ENCODE results near the gene STYK1.

Gene STYK1

GRCh38 chr12:10700581-10700980 lies 26.7 kb upstream of the STYK1 start:
- Histone ChIP-seq H4K20me1 (ENCODE audit: insufficient read depth, low read length) (peaks cover 3% of the 10 kb centered on the region; the same call in 1 of the 2 replicates), H3K4me1 (ENCODE audit: insufficient read depth, low read length) (no peaks in the 10 kb centered on the region), H3K4me3 (ENCODE audit: low read depth in 1 of 2, low read length in 2 of 2) (no peak overlapping the region), H2AFZ (ENCODE audit: low read depth, low read length) (no peak overlapping the region), H3K27ac (ENCODE audit: low read length) (no peak overlapping the region), H3K27me3 (ENCODE audit: insufficient read depth, low read length, poor library complexity) (no peaks in the 10 kb centered on the region), H3K9ac (ENCODE audit: low read depth, low read length) (no peak overlapping the region), H3K4me2 (ENCODE audit: insufficient read depth, low read length) (no peak overlapping the region), H3K9me3 (ENCODE audit: insufficient read depth, low read length, severe bottlenecking) (no peaks in the 10 kb centered on the region), H3K36me3 (ENCODE audit: insufficient read depth, low read length) (peaks cover 75% of the 10 kb centered on the region), H3K79me2 (ENCODE audit: insufficient read depth, low read length) (no peaks in the 10 kb centered on the region)
- no peak for DNase-seq
- no peak for ATAC-seq (ENCODE audit: insufficient read depth, low read depth)
- TF ChIP-seq EZH2 (IDR thresholded peaks at IDR 0.05; ENCODE audit: borderline replicate concordance, low read depth, low read length, severe bottlenecking): no peak
- no peak for TF ChIP-seq CTCF (IDR thresholded peaks at IDR 0.05; ENCODE audit: borderline replicate concordance, extremely low read depth, low read length, poor library complexity, severe bottlenecking)

DNA sequence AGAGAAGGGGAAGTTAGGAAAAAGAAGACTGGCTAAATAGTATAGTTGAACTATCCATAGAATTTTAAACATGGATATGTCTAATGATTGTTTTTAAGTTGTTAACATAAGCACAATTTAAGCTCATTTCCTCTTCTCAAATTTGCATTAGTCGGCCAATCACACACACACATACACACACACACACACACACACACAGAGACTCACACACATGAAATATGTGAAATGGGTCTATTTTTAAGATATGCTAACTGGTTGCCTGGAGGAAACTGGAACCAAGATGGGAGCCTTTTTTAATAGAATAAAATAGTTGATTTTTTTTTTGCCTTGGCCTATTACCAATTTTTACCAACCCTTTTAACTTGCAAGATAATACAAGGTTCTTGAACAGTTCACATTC lies 24.0 kb upstream of the STYK1 start:
- H3K27me3 ChIP-seq (ENCODE audit: insufficient read depth, low read length, poor library complexity): no peaks in the 10 kb centered on the region
- peaks cover 52% of the 10 kb centered on the region for H3K36me3 ChIP-seq (ENCODE audit: insufficient read depth, low read length)
- no peak overlapping the region for H2AFZ ChIP-seq (ENCODE audit: low read depth, low read length)
- H3K79me2 ChIP-seq (ENCODE audit: insufficient read depth, low read length): no peaks in the 10 kb centered on the region
- TF ChIP-seq EZH2 (IDR thresholded peaks at IDR 0.05; ENCODE audit: borderline replicate concordance, low read depth, low read length, severe bottlenecking): no peak
- TF ChIP-seq CTCF (IDR thresholded peaks at IDR 0.05; ENCODE audit: borderline replicate concordance, extremely low read depth, low read length, poor library complexity, severe bottlenecking): no peak
- 0 out of 2 replicates have a peak, but pooled peaks cover 3% of the 10 kb centered on the region for H4K20me1 ChIP-seq (ENCODE audit: insufficient read depth, low read length)
- no peaks in the 10 kb centered on the region for H3K4me1 ChIP-seq (ENCODE audit: insufficient read depth, low read length)
- H3K4me2 ChIP-seq (ENCODE audit: insufficient read depth, low read length): no peak overlapping the region
- no peak overlapping the region for H3K27ac ChIP-seq (ENCODE audit: low read length)
- ATAC-seq (ENCODE audit: insufficient read depth, low read depth): no peak
- H3K4me3 ChIP-seq (ENCODE audit: low read depth in 1 of 2, low read length in 2 of 2): no peak overlapping the region
- DNase-seq: no peak
- no peaks in the 10 kb centered on the region for H3K9me3 ChIP-seq (ENCODE audit: insufficient read depth, low read length, severe bottlenecking)
- no peak overlapping the region for H3K9ac ChIP-seq (ENCODE audit: low read depth, low read length)

GRCh38 chr12:10697156-10697555 lies 23.3 kb upstream of the STYK1 start:
- Histone ChIP-seq H3K27me3 (ENCODE audit: insufficient read depth, low read length, poor library complexity) (no peaks in the 10 kb centered on the region), H3K79me2 (ENCODE audit: insufficient read depth, low read length) (no peaks in the 10 kb centered on the region), H3K4me1 (ENCODE audit: insufficient read depth, low read length) (no peaks in the 10 kb centered on the region), H3K9me3 (ENCODE audit: insufficient read depth, low read length, severe bottlenecking) (no peaks in the 10 kb centered on the region), H2AFZ (ENCODE audit: low read depth, low read length) (no peak overlapping the region), H3K4me2 (ENCODE audit: insufficient read depth, low read length) (no peak overlapping the region), H3K36me3 (ENCODE audit: insufficient read depth, low read length) (peaks cover 46% of the 10 kb centered on the region), H3K9ac (ENCODE audit: low read depth, low read length) (no peak overlapping the region), H3K27ac (ENCODE audit: low read length) (no peak overlapping the region), H4K20me1 (ENCODE audit: insufficient read depth, low read length) (0 out of 2 replicates have a peak, but pooled peaks cover 3% of the 10 kb centered on the region), H3K4me3 (ENCODE audit: low read depth in 1 of 2, low read length in 2 of 2) (no peak overlapping the region)
- DNase-seq (no peak), ATAC-seq (ENCODE audit: insufficient read depth, low read depth) (no peak)
- TF ChIP-seq EZH2 (IDR thresholded peaks at IDR 0.05; ENCODE audit: borderline replicate concordance, low read depth, low read length, severe bottlenecking): no peak
- TF ChIP-seq CTCF (IDR thresholded peaks at IDR 0.05; ENCODE audit: borderline replicate concordance, extremely low read depth, low read length, poor library complexity, severe bottlenecking): no peak

GRCh38 chr12:10690906-10691305 lies 17.1 kb upstream of the STYK1 start:
- H3K9me3 ChIP-seq (ENCODE audit: insufficient read depth, low read length, severe bottlenecking): no peaks in the 10 kb centered on the region
- ATAC-seq (ENCODE audit: insufficient read depth, low read depth) (no peak), DNase-seq (no peak)
- H3K9ac ChIP-seq (ENCODE audit: low read depth, low read length): no peak overlapping the region
- no peak overlapping the region for H3K4me3 ChIP-seq (ENCODE audit: low read depth in 1 of 2, low read length in 2 of 2)
- no peak overlapping the region for H2AFZ ChIP-seq (ENCODE audit: low read depth, low read length)
- no peaks in the 10 kb centered on the region for H3K4me1 ChIP-seq (ENCODE audit: insufficient read depth, low read length)
- H3K4me2 ChIP-seq (ENCODE audit: insufficient read depth, low read length): no peak overlapping the region
- no peaks in the 10 kb centered on the region for H3K27me3 ChIP-seq (ENCODE audit: insufficient read depth, low read length, poor library complexity)
- H3K36me3 ChIP-seq (ENCODE audit: insufficient read depth, low read length): no peaks in the 10 kb centered on the region
- no peaks in the 10 kb centered on the region for H4K20me1 ChIP-seq (ENCODE audit: insufficient read depth, low read length)
- H3K27ac ChIP-seq (ENCODE audit: low read length): no peak overlapping the region
- H3K79me2 ChIP-seq (ENCODE audit: insufficient read depth, low read length): no peaks in the 10 kb centered on the region
- no peak for TF ChIP-seq CTCF (IDR thresholded peaks at IDR 0.05; ENCODE audit: borderline replicate concordance, extremely low read depth, low read length, poor library complexity, severe bottlenecking)
- no peak for TF ChIP-seq EZH2 (IDR thresholded peaks at IDR 0.05; ENCODE audit: borderline replicate concordance, low read depth, low read length, severe bottlenecking)
